GM12878 (cell line): ENCODE measurements around the gene MYO18B. TPM values are rescaled to one million over a fixed set of nuclear protein-coding genes. Genes with fewer than 3 reads are reported as not detected.

Experiments
- EP300 ChIP-seq, 2 experiments: fragments of 150-350 bp in 1 of 2; IDR thresholded peaks; 2 replicates each; pipeline ENCODE4 v1.6.1; 2011 to 2012; ENCODE audit warnings: low read depth in 2 of 2, low read length in 2 of 2, borderline replicate concordance in 1 of 2, improper control_type of control experiment in 1 of 2, inconsistent platforms in 1 of 2; ENCODE audit not compliant: control insufficient read depth in 1 of 2
- IKZF1 ChIP-seq: fragments of 450-650 bp; conservative IDR thresholded peaks from 2 replicates; pipeline ENCODE4 v1.6.1; 2017; ENCODE audit warnings: antibody characterized with exemption, mild to moderate bottlenecking
- IKZF2 ChIP-seq, 2 experiments: fragments of 450-650 bp; IDR thresholded peaks; 2 replicates each; pipeline ENCODE4 v1.6.1; 2017; ENCODE audit warnings: mild to moderate bottlenecking in 2 of 2, moderate library complexity in 2 of 2
- IRF3 ChIP-seq: fragments of 450-650 bp; IDR thresholded peaks from 2 replicates; pipeline ENCODE4 v1.6.1; 2014; ENCODE audit warnings: mild to moderate bottlenecking
- KLF5 ChIP-seq: fragments of 450-650 bp; IDR thresholded peaks from 2 replicates; pipeline ENCODE4 v1.6.1; 2014; ENCODE audit warnings: mild to moderate bottlenecking; ENCODE audit not compliant: partially characterized antibody
- MEF2A ChIP-seq: IDR thresholded peaks from 2 replicates; pipeline ENCODE4 v1.6.1; 2011; ENCODE audit warnings: low read depth, mild to moderate bottlenecking, low read length, moderate library complexity; ENCODE audit not compliant: insufficient read depth
- NBN ChIP-seq: fragments of 450-650 bp; IDR thresholded peaks from 2 replicates; pipeline ENCODE4 v1.6.1; 2016
- NFIC ChIP-seq: IDR thresholded peaks from 2 replicates; pipeline ENCODE4 v1.6.1; 2012; ENCODE audit warnings: low read depth, mild to moderate bottlenecking, inconsistent platforms, low read length, moderate library complexity
- POU2F2 ChIP-seq: IDR thresholded peaks from 3 replicates; pipeline ENCODE4 v1.6.1; 2011; ENCODE audit warnings: low read depth, mild to moderate bottlenecking, low read length, borderline replicate concordance
- RUNX3 ChIP-seq: IDR thresholded peaks from 2 replicates; pipeline ENCODE4 v1.6.1; 2012; ENCODE audit warnings: low read length, inconsistent platforms
- TCF7 ChIP-seq: IDR thresholded peaks from 2 replicates; pipeline ENCODE4 v1.6.1; 2014; ENCODE audit warnings: antibody characterized with exemption, borderline replicate concordance
- ZBTB40 ChIP-seq: fragments of 450-650 bp; IDR thresholded peaks from 2 replicates; pipeline ENCODE4 v1.6.1; 2016; ENCODE audit warnings: mild to moderate bottlenecking, moderate library complexity, borderline replicate concordance
- ZNF687 ChIP-seq: fragments of 450-650 bp; IDR thresholded peaks from 2 replicates; pipeline ENCODE4 v1.6.1; 2017; ENCODE audit warnings: mild to moderate bottlenecking, moderate library complexity
- ZZZ3 ChIP-seq: IDR thresholded peaks from 2 replicates; pipeline ENCODE4 v1.6.1; 2011; ENCODE audit warnings: low read depth; ENCODE audit not compliant: control insufficient read depth, insufficient read length
- polyA plus RNA-seq, 11 experiments: library from polyadenylated mRNA; depleted of rRNA in 4 of 11; unstranded in 6 of 11; stranded (reverse) in 5 of 11; fragments of >200 nt; fragmentation: Nextera tagmentation in 4 of 11; fragmentation: Illumina TruSeq in 1 of 11; extraction: Ambion mirVana in 4 of 11; extraction: Trizol in 1 of 11; gene quantifications; 1 replicate in 1 of 11; 2 replicates in 10 of 11; pipeline versions ENCODE4 v1.2.1 to v1.2.3, GENCODE V29; 2011 to 2016; ENCODE audit warnings: inconsistent platforms in 2 of 11, missing spikeins in 2 of 11, low read depth in 1 of 11
- total RNA-seq, 4 experiments: library from RNA; depleted of rRNA in 3 of 4; stranded (reverse); fragments of >200 nt in 3 of 4; fragmentation: Illumina TruSeq in 1 of 4; extraction: Trizol in 1 of 4; gene quantifications; 2 replicates each; pipeline versions ENCODE4 v1.2.1 to v1.2.3, GENCODE V29; 2013 to 2021

The MYO18B gene
- total and polyA plus RNA-seq, 10 of the 15 experiments (the other 5 are each of a cell fraction or from before 2014, with no cell fraction given), result 0.05 to 2.1 (median 0.51) TPM; not detected in 1

DNA sequence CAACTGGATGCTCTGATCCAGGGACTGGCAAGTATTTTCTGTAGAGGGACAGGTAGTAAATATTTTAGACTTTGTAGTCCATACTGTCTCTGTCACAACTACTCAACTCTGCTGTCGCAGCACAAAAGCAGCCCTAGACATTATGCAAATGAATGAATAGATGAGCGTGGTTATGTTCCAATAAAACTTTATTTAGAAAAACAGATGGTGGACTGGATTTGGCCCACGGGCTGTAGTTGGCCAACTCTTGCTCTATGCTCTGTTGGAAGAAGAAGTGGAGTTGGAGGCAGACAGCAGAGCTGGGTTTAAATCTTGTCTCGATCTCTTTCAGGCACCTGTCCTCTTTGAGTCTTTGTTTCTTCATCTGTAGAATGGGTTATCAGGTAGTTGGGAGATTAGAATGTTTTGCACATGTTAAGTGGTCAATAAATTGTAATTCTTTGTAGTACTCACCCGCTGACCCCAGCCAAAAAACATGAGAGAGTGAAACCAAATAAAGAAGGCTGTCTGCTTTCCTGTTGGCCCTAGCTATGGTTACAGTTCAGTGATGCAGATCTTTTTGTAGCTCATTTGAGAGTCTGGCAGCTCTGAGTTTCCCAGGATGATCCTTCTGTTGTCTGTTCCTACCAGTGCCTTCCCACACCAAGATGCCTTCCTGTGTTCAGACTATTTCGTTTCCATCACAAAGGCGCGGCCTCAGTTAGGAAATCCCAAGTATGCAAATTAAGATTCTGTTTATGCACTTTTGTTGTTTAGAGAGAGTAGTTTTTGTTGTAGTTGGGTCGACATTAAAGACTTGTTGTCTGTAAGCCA lies 229.2 kb downstream of the MYO18B start (continued):
- TF ChIP-seq IKZF2 (IDR thresholded peaks at IDR 0.05) (peak; percentile 28 to 37; a peak in 1 of 4 replicates), ZZZ3 (no peak), ZNF687 (0 out of 2 replicates have a peak, but pooled peaks have one; percentile 23), IRF3 (no peak), RUNX3 (peak; percentile 2; the same call in 1 of the 2 replicates), NFIC (no peak), KLF5 (no peak), POU2F2 (0 out of 3 replicates have a peak, but pooled peaks have one; percentile 37), TCF7 (no peak), IKZF1 (peak; percentile 37; the same call in 1 of the 2 replicates), NBN (no peak), ZBTB40 (peak; percentile 92), EP300 (IDR thresholded peaks at IDR 0.05; ENCODE audit: borderline replicate concordance in 1 of 2, control insufficient read depth in 1 of 2, low read depth in 2 of 2, low read length in 2 of 2) (no peak), MEF2A (no peak)
